Activated effector memory CD4-positive, alpha-beta T cell treated with Interleukin-2 at 50 U/mL for 16 hours (primary cell): ENCODE measurements around the gene PODNL1.

ENCODE experiments used
- DNase-seq: peaks from one replicate; pipeline ENCODE4 v3.0.0-alpha.2; 2020

PODNL1 gene

GRCh38 chr19:13887517-13887916 lies 50.7 kb downstream of the PODNL1 start:
- no peak for DNase-seq

- no peak for DNase-seq
These were observed 51.2 kb downstream of the PODNL1 start for GRCh38 chr19:13887018-13887436.

- no peak for DNase-seq
These were observed 52.3 kb downstream of the PODNL1 start for GRCh38 chr19:13885826-13886365.

- DNase-seq = no peak
These were observed 53.3 kb downstream of the PODNL1 start for GRCh38 chr19:13884726-13885591.

GRCh38 chr19:13883516-13884064 lies 54.6 kb downstream of the PODNL1 start:
- DNase-seq = no peak

- no peak for DNase-seq
These were observed 55.4 kb downstream of the PODNL1 start for GRCh38 chr19:13882836-13883235.

GRCh38 chr19:13882419-13882795 lies 55.8 kb downstream of the PODNL1 start:
- DNase-seq = no peak

- DNase-seq = peak; percentile 36
These were observed 56.4 kb downstream of the PODNL1 start for GRCh38 chr19:13881692-13882418.

- no peak for DNase-seq
These were observed 56.9 kb downstream of the PODNL1 start for GRCh38 chr19:13881251-13881691.
